ENCODE results near the gene SEMA5B.

SEMA5B gene, protein sequence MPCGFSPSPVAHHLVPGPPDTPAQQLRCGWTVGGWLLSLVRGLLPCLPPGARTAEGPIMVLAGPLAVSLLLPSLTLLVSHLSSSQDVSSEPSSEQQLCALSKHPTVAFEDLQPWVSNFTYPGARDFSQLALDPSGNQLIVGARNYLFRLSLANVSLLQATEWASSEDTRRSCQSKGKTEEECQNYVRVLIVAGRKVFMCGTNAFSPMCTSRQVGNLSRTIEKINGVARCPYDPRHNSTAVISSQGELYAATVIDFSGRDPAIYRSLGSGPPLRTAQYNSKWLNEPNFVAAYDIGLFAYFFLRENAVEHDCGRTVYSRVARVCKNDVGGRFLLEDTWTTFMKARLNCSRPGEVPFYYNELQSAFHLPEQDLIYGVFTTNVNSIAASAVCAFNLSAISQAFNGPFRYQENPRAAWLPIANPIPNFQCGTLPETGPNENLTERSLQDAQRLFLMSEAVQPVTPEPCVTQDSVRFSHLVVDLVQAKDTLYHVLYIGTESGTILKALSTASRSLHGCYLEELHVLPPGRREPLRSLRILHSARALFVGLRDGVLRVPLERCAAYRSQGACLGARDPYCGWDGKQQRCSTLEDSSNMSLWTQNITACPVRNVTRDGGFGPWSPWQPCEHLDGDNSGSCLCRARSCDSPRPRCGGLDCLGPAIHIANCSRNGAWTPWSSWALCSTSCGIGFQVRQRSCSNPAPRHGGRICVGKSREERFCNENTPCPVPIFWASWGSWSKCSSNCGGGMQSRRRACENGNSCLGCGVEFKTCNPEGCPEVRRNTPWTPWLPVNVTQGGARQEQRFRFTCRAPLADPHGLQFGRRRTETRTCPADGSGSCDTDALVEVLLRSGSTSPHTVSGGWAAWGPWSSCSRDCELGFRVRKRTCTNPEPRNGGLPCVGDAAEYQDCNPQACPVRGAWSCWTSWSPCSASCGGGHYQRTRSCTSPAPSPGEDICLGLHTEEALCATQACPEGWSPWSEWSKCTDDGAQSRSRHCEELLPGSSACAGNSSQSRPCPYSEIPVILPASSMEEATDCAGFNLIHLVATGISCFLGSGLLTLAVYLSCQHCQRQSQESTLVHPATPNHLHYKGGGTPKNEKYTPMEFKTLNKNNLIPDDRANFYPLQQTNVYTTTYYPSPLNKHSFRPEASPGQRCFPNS

DNA sequence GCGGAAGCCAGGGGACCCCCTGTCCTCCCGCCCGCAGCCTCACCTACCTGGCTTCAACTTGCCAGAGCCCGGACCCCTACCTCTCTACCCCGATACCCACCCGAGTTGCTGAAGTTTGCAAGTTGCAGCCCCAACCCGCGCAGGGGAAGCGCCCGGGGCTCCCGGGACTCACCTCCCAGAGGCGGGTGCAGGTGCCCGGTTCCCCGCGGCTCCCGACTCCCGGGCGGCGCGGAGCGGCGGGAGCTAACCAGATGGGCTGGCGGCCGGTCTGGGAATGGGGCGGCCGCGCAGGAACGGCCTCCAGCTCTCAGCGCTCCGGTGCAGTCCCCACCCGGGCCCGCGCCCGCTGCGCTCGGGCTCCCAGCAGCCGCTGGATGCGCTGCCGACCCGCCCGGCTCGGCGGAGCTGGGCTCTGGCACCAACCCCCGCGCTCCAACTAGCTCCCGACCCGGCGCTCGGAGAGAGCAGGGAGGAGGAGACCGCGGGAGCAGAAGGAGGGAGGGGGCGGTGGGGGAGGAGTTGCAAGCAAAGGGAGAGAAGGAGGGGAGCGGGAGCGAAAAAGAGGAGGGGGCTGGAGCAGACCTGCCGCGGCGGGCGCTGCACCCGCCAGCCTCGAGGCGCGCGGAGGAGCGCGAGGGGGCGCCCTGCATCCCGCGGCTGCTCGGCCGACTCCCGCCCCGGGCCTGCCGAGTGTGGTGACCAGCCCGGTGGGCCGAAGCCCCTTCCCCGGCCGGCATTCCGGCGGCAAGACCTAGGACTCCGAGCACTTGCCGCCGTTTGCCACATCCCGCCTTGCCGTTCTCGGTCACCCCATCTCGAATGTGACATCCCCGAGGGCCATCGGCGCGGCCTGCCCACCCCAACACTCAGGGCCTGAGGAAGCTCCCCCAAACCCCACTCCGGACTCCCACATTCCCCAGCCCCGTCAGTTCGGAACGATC, at the start of gene SEMA5B:
SEMA5B (minus strand) TSS at position 472 of the 941 bp plus-strand sequence. CDS start 66,500 bp downstream, outside the sequence.
- no peak for DNase-seq (ENCODE audit: low spot score)

DNA sequence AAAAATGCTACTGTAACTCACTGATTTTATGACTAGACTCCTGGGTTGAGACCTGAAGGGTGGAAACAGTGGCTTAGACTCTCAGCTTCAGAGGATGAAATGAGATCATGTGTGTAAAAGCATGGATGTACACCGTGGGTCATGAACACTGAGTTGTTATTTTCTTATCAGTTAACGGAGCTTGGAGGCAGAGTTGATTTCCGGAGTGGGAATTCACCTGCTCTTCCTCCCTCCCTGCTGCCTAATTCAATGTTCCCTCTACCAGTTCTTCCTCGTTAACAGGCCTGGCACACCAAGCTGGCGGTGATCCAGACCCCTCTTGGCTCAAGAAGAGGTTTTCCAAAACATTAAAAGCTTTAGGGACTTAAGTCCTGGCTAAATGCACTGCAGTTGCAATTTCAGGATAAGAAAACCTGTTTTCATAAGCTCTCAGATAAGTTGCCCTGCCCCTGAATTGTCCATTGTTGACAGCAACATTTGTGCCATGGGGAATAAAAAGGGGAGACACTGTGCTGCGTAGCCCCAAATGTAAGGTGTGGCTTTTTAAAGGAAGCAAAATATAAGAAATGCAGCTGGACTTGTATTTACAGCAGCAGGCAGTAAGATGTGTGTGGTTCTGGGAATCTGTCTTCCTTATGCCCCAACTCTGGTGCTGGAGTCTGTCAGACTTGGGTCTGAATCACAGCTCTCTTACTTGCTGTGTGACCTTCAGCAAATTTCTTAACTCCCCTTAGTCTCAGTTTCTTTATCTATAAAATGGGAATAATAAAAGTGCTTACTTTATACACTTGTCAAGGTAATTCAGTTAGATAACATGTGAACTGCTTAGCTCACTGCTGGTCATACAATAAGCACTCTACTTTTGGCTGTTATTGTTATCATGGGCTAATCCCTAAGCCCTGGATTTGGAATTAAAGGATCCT, 49.2 kb upstream of the SEMA5B start:
- no peak for DNase-seq (ENCODE audit: low spot score)

DNA sequence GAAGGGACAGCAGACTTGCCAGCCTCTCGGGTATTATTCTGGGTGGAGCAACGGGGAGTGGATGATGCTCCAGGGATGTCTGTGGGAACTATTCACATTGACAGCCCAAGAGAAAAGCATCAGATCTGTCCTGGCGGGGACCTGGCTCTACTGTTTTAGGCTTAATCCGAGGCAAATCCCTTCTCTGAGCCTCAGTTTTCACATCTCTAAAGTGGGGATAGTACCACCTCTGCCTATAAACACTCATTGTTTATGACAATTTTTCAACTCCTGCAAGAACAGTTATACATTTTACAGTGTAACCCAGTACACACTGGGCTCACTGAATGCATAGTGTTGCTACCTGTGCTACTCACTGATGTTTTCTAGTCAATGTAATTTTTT, 48.5 kb upstream of the SEMA5B start:
- no peak for DNase-seq (ENCODE audit: low spot score)

DNA sequence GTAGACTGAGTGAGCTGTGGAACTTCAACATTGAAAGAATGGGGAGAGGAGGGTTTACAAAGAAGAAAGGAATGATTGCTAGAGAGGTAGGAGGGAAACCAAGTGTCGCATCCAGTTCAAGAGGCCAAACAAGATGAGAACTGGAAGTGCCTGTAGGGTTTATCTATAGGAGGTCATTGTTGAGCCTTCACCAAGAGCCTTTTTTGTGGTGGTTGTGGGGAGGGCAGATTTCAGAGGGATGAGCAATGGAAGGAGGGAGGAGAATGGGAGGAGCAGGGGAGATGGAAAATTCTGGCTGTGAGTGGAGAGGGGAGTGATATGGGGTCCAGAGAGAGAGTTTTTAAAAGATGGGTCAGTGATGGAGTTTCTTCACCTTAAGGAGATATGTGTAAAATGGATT, 47.8 kb upstream of the SEMA5B start:
- no peak for DNase-seq (ENCODE audit: low spot score)

DNA sequence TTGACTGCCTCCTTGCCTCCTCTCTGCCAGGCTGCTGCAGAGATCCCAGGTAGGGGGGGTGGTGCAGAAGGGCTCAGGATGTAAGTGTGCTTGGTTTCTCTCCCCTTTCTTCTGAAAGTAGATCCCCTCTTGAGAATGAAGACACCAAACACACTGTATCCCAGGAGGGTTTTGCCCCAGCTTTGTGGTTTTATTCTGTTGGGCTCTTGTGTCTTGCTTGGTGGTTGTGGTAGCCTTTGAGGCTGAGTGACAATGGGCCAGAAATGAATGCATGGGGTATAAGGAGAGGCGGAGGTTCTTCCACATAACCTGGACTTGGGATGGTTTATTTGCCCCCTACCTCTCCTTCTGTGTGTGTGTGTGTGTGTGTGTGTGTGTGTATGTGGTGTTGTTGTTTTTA, 45.0 kb upstream of the SEMA5B start:
- DNase-seq (ENCODE audit: low spot score): no peak

DNA sequence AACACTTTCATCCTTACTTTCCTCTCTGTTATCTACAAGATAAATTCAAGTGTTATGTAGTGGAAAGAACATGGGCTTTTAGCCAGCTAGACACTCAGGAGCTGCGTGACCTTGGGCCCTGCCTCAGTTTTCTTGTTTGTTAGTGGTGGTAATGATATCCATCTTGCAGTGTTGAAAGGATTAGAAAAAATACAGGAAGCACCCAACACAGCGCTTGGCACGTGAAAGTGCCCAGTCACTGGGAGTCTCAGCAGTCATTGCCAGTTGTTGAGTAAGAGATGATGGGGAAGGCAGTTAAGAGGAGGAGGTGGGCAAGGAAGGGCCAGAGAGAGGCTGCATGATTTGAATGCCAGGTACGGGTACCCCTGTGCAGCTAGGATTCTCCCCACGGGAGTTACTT, 44.6 kb upstream of the SEMA5B start:
- DNase-seq (ENCODE audit: low spot score): no peak

DNA sequence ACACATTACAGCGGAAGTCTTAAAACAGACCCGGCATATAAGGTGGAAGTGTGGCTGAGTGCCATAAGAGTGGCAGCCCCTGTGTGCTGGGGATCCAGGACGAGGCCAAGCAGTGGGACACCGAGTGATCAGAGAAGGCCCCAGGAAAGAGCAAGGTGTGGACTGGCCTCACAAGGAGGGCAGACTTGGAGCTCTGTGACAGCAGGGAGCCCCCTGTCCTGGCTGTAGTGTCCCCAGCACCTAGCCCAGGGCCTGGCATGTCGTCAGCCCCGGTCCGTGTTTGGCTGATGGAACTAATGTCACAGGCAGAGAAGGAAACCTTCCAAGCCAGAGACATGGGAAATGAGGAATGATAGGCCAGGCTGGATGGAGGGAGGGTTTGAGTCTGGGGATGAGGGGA, 44.0 kb upstream of the SEMA5B start:
- no peak for DNase-seq (ENCODE audit: low spot score)

DNA sequence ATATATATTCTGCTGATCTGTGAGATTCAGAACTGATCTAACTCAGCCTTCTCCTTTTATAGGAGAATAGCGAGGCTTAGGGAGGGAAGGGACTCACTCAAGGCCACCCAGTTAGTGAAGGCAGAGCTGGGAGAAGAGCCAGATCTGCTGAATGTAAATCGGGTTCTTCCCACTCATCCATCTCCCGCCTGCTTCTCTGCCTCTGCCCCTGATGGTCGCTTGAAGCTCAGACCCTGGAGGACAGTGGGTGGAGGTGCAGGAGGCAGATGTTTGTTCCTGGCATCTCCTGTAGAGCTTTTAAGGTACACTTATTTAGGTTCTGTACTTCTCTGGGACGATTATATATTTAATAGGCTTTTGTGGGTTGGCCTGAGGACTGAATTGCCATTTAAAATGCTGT, 43.6 kb upstream of the SEMA5B start:
- peak; percentile 24 for DNase-seq (ENCODE audit: low spot score)

DNA sequence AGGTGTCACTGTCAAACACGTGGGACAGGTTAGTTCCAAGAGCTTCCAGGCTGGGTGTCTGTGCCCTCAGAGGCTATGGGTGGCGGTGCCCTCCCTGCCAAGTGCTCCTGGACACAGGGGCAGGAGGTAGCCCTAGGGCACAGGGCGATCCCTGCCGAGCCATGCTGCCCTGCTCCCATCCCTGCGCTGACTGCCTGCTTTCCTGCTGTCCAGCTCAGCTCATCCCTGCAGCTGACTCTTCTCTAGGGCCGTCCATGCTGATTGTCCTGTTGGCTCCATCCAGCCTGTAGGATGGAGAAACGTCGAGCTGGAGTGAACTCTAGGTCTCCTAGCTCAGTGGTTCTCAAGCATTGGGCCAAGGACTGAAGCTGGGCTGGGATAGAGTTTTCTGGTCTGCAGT, 42.9 kb upstream of the SEMA5B start:
- DNase-seq (ENCODE audit: low spot score): no peak

DNA sequence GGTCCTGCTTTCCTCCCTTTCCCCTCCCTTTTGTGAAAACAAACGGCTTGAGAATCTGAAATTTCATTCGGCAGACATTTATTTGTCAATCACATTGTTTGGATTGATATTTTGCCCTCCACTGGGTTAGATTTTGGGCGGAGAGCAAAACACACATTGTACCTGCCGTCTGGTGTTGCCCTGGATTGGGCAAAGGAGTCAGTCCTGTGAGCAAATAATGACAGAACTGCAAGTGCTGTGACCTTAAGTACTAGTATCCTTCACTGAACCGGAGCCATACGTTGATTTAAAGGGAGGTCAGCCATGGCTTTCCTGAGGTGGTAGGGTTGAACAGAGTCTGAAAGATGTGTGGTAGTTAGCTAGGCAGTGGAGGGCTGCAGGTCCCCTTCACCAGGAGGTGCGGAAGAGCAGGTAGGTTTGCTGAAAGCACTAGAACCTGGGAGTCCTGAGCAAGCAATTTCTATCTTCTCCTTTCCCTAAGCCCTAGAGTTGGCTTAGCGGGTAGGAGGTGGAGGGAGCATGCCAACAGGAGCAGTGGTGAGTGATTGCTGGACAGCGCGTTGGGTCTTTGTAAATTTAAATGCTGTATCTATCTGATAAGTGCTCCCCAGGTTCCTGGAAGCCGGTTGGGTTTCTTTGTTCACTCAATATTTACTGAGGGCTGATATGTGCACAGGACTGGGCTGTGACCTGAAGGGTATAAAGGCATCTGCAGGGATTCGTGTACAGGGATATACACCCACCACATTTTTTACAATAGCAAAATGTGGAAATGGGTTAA, 41.2 kb upstream of the SEMA5B start:
- DNase-seq (ENCODE audit: low spot score): no peak

DNA sequence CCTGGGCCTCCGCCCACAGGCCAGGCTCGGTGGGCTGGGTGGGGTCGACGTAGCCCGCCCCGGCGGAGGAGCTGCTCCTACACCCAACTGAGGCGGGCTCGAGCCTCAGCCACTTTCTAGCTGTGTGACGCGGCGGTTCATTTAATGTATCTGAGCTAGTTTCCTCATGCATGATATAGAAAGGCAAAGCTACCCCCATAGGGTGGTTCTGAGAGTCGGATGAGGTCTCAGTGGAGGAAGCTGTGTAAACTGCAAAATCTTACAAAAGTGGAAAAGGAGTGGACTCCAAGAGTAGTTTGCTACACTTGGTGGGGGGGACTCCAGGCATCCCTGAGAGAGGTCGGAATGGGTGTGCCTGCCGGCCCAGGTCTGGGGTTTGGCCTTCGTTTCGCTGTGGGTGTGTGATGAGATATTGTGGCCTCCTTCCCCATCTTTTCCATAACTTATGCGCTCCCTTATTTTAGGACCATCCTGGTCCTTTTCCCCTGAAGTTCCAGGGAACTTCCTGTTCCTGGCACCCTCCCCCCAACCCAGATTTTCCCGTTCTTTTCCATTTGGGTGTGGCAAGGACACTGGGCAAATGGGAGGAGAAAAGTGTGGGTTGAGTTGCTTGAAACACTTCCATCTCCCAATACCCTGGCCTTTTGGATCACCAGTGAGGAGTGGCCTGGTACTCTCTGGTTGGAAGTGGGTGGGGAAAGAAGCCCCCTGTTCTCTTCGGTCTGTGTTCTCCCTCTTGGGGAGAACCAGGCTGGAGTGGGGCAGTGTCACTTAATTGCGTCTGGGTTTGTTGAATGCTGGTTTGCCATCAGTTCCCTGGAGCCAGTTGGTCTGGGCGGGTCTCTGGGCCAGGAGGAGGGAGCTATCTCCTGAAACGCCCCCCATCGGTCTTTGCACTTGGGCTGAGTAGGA, 40.4 kb upstream of the SEMA5B start:
- DNase-seq (ENCODE audit: low spot score): peak; percentile 46

DNA sequence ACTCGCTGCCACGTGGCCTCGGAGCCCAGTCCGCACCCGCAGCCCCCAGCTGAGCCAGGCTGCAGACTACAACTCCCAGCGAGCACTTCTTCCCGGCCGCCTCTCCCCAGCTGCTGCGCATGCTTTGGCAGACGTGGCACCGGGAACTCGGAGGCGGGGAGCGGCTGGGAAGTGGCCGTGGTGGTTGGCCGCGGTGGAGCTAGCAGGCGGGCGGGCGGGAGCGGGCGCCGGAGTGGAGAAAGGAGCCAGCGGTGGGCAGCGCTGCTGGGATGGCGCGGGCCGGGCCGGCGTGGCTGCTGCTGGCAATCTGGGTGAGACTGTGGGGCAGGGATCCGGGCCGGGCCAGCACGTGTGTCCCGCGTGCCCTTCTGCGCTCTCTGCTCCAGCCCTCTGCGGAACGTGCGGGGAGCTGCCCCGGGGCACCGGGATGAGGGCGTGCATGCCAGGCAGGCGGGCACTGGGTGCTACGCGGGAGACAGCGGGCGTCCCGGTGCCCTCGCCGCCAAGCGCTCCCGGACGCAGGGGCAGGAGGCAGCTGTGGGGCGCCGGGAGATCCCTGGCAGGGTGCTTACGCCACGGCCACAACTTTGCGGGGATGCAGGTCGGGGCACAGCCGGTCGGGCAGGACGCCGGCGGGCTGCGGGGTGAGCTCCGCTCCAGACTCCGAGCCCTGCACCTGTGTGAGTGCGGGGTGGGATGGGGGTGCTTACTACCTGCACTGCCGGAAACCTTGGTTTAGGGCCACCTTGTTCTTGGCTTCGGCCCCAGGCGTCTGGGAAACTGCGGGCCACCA, 39.5 kb upstream of the SEMA5B start, which contains the start of gene PDIA5:
PDIA5 (plus strand) TSS at position 130 of the 793 bp plus-strand sequence; CDS start at position 270, 140 bp downstream.
- peak; percentile 92 for DNase-seq (ENCODE audit: low spot score)

DNA sequence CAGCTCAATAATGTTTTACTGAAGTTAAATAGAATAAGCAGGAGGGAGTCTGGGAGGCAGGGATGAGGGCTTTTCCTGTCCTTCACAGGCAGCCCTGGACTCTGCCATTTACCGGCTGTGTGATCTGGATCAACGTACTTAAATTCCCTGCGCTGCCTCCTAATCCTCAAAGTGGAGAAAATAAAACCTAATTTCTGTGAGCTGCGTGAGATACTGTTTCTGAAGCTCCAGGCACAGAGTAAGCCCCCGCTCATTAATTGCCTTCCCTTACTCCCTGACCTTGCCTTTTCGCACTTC, 39.0 kb upstream of the SEMA5B start:
- no peak for DNase-seq (ENCODE audit: low spot score)

DNA sequence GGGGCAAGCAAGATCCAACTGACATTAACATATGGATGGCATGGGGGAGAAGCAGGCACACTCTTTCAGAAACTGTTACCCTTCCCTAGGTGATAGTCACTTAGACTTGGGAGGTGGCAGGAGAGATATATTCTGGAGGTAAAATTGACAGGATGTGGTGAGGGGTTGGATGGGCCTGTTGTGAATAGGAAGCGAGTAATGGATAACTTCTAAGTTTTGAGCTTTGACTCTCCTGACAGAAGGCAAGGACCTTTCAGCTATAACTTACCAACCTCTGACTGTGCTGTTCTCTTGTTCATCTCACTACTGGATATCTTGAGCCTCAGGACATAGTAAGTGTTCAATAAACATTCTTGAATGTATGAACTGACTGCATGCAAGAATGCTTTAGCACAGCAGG, 37.4 kb upstream of the SEMA5B start:
- DNase-seq (ENCODE audit: low spot score): no peak

DNA sequence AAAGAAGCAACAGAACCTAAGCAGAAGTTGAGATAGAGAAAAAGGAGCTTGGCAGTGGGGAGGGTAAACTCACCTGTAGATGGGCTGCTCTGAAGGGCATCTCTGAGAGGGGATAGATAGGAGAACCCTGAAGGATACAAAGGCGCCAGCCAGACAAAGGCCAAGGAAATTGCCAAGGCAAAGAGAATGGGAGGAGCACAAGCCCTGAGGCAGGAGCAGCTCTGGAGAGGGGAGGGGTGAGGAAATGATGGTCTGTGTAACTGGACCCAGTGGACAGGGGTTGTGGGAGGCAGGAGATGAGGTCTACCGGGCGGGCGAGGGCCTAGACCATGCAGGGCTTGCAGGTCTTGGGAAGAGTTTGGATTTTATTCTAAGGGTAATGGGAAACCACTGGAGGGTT, 36.9 kb upstream of the SEMA5B start:
- DNase-seq (ENCODE audit: low spot score): no peak

DNA sequence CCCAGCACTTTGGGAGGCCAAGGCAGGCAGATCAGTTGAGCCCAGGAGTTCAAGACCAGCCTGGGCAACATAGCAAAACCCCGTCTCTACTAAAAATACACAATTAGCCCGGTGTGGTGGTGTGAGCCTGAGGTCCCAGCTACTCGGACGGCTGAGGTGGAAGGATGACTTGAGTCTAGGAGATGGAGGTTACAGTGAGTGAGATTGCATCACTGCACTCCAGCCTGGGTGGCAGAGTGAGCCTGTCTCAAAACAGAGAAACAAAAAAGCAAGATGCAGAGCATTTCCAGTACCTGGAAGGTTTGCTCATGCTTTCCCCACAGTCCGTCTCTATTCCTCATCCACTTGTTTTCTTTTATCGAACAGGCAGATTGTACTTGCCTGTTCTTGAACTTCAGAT, 35.5 kb upstream of the SEMA5B start:
- DNase-seq (ENCODE audit: low spot score): no peak

DNA sequence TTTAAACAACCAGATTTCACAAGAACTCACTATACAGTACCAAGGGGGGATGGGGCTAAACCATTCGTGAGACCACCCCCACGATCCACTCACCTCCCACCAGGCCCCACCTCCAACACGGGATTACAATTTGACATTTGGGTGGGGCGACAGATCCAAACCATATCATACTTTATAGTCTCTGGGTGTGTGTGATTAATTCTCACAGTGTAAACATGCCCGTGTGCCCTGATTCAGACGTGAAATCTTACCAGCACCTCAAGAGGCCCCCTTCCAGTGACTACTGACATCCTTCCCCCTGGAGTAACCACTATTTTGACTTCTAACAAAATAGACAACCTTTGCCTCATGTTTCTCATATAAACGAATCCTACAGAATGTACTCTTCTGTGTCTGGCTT, 34.3 kb upstream of the SEMA5B start:
- DNase-seq (ENCODE audit: low spot score): no peak

DNA sequence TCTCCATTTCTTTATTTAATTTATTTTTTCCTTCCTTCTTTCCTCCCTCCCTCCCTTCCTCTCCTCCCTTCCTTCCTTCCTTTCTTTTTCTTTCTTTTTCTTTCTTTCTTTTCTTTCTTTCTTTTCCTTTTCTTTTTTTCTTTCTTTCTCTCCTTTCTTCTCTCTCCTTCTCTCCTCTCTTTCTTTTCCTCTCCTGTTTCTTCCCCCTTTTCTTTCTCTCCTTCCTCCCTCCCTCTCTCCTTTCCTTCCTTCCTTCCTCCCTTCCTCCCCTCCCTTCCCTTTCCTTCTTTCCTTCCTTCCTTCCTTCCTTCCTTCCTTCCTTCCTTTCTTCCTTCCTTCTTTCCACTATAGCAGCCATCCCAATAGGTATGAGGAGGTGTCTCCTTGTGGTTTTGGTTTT, 32.5 kb upstream of the SEMA5B start:
- DNase-seq (ENCODE audit: low spot score): no peak
